HepG2 (cell line): ENCODE measurements around the gene THRAP3. TPM values are rescaled to one million over a fixed set of nuclear protein-coding genes. Genes with fewer than 3 reads are reported as not detected.

Experiments
- ADNP ChIP-seq: sonication (generic); formaldehyde crosslinking; IDR thresholded peaks from 2 replicates; pipeline ENCODE4 v1.4.0; 2020; ENCODE audit warnings: missing genetic modification reagents
- ATF2 ChIP-seq: sonication (generic); formaldehyde crosslinking; IDR thresholded peaks from 2 replicates; pipeline ENCODE4 v1.4.0; 2020; ENCODE audit warnings: missing genetic modification reagents
- CENPX ChIP-seq: sonication (generic); formaldehyde crosslinking; IDR thresholded peaks from 2 replicates; pipeline ENCODE4 v1.9.0; 2021; ENCODE audit warnings: mild to moderate bottlenecking, missing genetic modification reagents, moderate library complexity
- ESRRA ChIP-seq: sonication (generic); formaldehyde crosslinking; IDR thresholded peaks from 2 replicates; pipeline ENCODE4 v1.5.1; 2020; ENCODE audit warnings: mild to moderate bottlenecking, low read depth, missing genetic modification reagents
- ETV5 ChIP-seq: IDR thresholded peaks from 2 replicates; pipeline ENCODE4 v1.6.1; 2018; ENCODE audit warnings: missing biosample characterization, missing genetic modification reagents, inconsistent platforms, borderline replicate concordance
- HOXA3 ChIP-seq: sonication (generic); formaldehyde crosslinking; IDR thresholded peaks from 2 replicates; pipeline ENCODE4 v1.5.0; 2020; ENCODE audit warnings: missing genetic modification reagents
- KLF13 ChIP-seq: sonication (generic); formaldehyde crosslinking; IDR thresholded peaks from 2 replicates; pipeline ENCODE4 v1.4.0; 2020; ENCODE audit warnings: mild to moderate bottlenecking, missing genetic modification reagents
- MAFK ChIP-seq, 2 experiments: IDR thresholded peaks in 1 of 2; conservative IDR thresholded peaks in 1 of 2; 2 replicates each; pipeline ENCODE4 v1.6.1; 2011; ENCODE audit warnings: improper control_type of control experiment in 2 of 2, low read length in 2 of 2
- MED1 ChIP-seq: sonication (generic); formaldehyde crosslinking; IDR thresholded peaks from 2 replicates; pipeline ENCODE4 v1.4.0; 2020; ENCODE audit warnings: missing genetic modification reagents
- PAXIP1 ChIP-seq: sonication (generic); formaldehyde crosslinking; conservative IDR thresholded peaks from 2 replicates; pipeline ENCODE4 v1.4.0; 2020; ENCODE audit warnings: mild to moderate bottlenecking, missing genetic modification reagents, moderate library complexity
- ZMYM4 ChIP-seq: sonication (generic); formaldehyde crosslinking; IDR thresholded peaks from 2 replicates; pipeline ENCODE4 v1.8.1; 2023; ENCODE audit warnings: mild to moderate bottlenecking, missing genetic modification reagents
- ZNF180 ChIP-seq: sonication (generic); formaldehyde crosslinking; IDR thresholded peaks from 2 replicates; pipeline ENCODE4 v1.4.0; 2020; ENCODE audit warnings: low read depth, missing genetic modification reagents, borderline replicate concordance
- ZNF296 ChIP-seq: sonication (generic); formaldehyde crosslinking; conservative IDR thresholded peaks from 2 replicates; pipeline ENCODE4 v1.5.0; 2020; ENCODE audit warnings: mild to moderate bottlenecking, missing genetic modification reagents
- ZNF331 ChIP-seq: sonication (generic); formaldehyde crosslinking; IDR thresholded peaks from 2 replicates; pipeline ENCODE4 v1.4.0; 2020; ENCODE audit warnings: missing genetic modification reagents
- ZNF614 ChIP-seq: IDR thresholded peaks from 2 replicates; pipeline ENCODE4 v1.6.1; 2018; ENCODE audit warnings: missing biosample characterization, missing genetic modification reagents, inconsistent platforms, borderline replicate concordance
- polyA plus RNA-seq, 8 experiments: library from polyadenylated mRNA; depleted of rRNA in 3 of 8; stranded (reverse) in 7 of 8; unstranded in 1 of 8; fragments of >200 nt; fragmentation: Illumina TruSeq in 4 of 8; extraction: Trizol in 4 of 8; gene quantifications; 2 replicates each; pipeline versions ENCODE4 v1.2.1 to v1.2.3, GENCODE V29; 2011 to 2016; ENCODE audit warnings: low read depth in 4 of 8, missing spikeins in 1 of 8, mixed read lengths in 1 of 8; ENCODE audit not compliant: insufficient read depth in 1 of 8
- total RNA-seq, 5 experiments: library from RNA; depleted of rRNA; stranded (reverse); fragments of >200 nt; fragmentation: Illumina TruSeq; extraction: Trizol; gene quantifications; 2 replicates each; pipeline ENCODE4 v1.2.3, GENCODE V29; 2016; ENCODE audit warnings: low read depth in 1 of 5
- TF ChIP-seq, protein P1 (sequence below), 2 experiments: sonication (generic) in 1 of 2; formaldehyde crosslinking in 1 of 2; IDR thresholded peaks; 2 replicates each; pipeline versions ENCODE4 v1.5.1 to v1.6.1; 2011 to 2020; ENCODE audit warnings: borderline replicate concordance in 1 of 2, low read depth in 1 of 2, low read length in 1 of 2, mild to moderate bottlenecking in 1 of 2, missing genetic modification reagents in 1 of 2, moderate library complexity in 1 of 2
- TF ChIP-seq, protein P2 (sequence below): IDR thresholded peaks from 2 replicates; pipeline ENCODE4 v1.4.0; 2020; ENCODE audit warnings: mild to moderate bottlenecking, missing genetic modification reagents

Gene THRAP3
- total and polyA plus RNA-seq, 2 of the 13 experiments (the other 11 are each of a cell fraction or from before 2014, with no cell fraction given): 45.0 to 92.6 TPM

DNA sequence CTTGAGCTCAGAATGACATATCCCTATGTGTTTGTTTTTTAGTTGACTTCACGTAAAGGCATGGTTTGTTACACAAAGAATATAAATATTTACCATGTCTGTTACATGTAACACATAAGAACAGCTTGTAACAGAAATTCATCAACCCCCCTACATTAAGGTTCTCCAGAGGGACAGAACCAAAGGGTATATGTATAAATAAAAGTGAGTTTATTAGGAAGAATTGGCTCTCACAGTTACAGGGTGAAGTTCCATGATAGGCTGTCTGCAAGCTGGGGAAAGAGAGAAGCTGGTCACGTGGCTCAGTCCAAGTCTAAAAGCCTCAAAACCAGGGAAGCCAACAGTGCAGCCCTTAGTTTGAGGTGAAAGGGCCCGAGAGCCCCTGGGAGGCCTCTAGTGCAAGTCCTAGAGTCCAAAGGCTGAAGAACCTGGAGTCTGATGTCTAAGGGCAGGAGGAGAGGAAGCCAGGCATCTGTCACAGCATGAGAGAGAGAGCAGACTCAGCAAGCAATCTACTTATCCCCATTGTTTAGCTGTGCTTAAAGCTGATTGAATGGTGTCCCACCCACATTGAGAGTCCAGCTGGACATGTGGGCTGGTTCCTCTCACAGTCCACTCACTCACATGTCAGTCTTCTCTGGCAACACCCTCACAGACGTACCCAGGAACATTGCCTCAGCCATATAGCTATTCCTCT, 15.8 kb downstream of the THRAP3 start (continued):
- TF ChIP-seq, protein P1, sequence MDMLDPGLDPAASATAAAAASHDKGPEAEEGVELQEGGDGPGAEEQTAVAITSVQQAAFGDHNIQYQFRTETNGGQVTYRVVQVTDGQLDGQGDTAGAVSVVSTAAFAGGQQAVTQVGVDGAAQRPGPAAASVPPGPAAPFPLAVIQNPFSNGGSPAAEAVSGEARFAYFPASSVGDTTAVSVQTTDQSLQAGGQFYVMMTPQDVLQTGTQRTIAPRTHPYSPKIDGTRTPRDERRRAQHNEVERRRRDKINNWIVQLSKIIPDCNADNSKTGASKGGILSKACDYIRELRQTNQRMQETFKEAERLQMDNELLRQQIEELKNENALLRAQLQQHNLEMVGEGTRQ (IDR thresholded peaks at IDR 0.05; ENCODE audit: low read depth, low read length): peak; percentile 82
- TF ChIP-seq, protein P1 (CRISPR knock-in tag; IDR thresholded peaks at IDR 0.05; ENCODE audit: borderline replicate concordance): peak; percentile 92; the same call in 1 of the 2 replicates
- peak; percentile 43; the same call in 1 of the 2 replicates for TF ChIP-seq ZNF614 (CRISPR knock-in tag)
- no peak for TF ChIP-seq KLF13 (CRISPR knock-in tag)
- TF ChIP-seq MED1 (CRISPR knock-in tag): peak; percentile 83
- TF ChIP-seq MAFK (conservative IDR thresholded peaks at IDR 0.05 in 1 of 2, IDR thresholded peaks at IDR 0.05 in 1 of 2; ENCODE audit: low read length in 2 of 2): peak in 1 of 2 experiments; percentile 60; a peak in 3 of 4 replicates
- peak; percentile 85 for TF ChIP-seq ZMYM4 (CRISPR knock-in tag)
- no peak for TF ChIP-seq ADNP (CRISPR knock-in tag)
- TF ChIP-seq ETV5 (CRISPR knock-in tag): peak; percentile 40; the same call in 1 of the 2 replicates
- peak; percentile 59; the same call in 1 of the 2 replicates for TF ChIP-seq ATF2 (CRISPR knock-in tag)
- no peak for TF ChIP-seq ZNF180 (CRISPR knock-in tag)
- TF ChIP-seq HOXA3: peak; percentile 82
- TF ChIP-seq PAXIP1 (CRISPR knock-in tag): peak; percentile 96
- TF ChIP-seq ESRRA (CRISPR knock-in tag): peak; percentile 69
- peak; percentile 68; the same call in 1 of the 2 replicates for TF ChIP-seq ZNF331
- TF ChIP-seq, protein P2, sequence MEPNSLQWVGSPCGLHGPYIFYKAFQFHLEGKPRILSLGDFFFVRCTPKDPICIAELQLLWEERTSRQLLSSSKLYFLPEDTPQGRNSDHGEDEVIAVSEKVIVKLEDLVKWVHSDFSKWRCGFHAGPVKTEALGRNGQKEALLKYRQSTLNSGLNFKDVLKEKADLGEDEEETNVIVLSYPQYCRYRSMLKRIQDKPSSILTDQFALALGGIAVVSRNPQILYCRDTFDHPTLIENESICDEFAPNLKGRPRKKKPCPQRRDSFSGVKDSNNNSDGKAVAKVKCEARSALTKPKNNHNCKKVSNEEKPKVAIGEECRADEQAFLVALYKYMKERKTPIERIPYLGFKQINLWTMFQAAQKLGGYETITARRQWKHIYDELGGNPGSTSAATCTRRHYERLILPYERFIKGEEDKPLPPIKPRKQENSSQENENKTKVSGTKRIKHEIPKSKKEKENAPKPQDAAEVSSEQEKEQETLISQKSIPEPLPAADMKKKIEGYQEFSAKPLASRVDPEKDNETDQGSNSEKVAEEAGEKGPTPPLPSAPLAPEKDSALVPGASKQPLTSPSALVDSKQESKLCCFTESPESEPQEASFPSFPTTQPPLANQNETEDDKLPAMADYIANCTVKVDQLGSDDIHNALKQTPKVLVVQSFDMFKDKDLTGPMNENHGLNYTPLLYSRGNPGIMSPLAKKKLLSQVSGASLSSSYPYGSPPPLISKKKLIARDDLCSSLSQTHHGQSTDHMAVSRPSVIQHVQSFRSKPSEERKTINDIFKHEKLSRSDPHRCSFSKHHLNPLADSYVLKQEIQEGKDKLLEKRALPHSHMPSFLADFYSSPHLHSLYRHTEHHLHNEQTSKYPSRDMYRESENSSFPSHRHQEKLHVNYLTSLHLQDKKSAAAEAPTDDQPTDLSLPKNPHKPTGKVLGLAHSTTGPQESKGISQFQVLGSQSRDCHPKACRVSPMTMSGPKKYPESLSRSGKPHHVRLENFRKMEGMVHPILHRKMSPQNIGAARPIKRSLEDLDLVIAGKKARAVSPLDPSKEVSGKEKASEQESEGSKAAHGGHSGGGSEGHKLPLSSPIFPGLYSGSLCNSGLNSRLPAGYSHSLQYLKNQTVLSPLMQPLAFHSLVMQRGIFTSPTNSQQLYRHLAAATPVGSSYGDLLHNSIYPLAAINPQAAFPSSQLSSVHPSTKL (CRISPR knock-in tag): peak; percentile 65
- no peak for TF ChIP-seq CENPX (CRISPR knock-in tag)
- TF ChIP-seq ZNF296 (CRISPR knock-in tag): peak; percentile 71; the same call in 1 of the 2 replicates
